HG02885 (cell line): ENCODE results near the gene PDE10A.
A peak's percentile ranks its signal among the peaks of the same experiment; 100 is the strongest.

Source experiments
- ATAC-seq: cut with Tn5 transposase; IDR thresholded peaks from one replicate; pipeline ENCODE4 v1.9.1; 2021; ENCODE audit warnings: mild to moderate bottlenecking; ENCODE audit not compliant: unreplicated experiment, poor library complexity

Gene PDE10A

DNA sequence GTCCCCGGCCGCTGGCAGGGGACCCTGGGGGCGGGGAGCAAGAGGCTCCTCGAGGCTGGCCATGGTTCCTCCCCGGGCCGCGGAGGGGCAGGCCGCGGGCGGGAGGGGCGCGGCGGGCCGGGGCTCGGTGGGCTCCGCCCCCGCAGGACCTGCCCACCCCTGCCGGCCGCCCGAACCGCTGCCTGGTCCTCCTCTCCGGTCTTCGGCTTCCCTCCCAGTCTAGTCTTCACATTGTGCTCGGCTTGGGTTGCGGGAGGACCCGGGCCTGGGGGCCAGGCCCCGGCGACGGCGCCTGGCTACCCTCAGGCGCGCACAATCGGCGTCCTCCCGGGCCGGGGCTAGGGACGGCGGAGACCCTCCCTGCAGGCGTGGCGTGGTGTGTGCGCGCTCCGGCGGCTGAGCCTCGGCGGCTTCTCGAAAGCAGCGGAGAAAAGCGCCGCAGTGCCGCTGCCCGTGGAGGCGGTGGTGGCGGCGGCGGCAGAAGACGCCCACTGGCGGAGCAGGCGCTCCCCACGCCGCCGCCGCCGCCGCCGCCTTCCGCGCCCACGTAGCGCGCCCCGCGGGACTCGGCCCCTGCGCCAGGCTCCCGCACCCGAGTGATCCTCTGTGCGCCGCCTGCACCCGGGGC lies at the start of gene PDE10A:
PDE10A (minus strand) TSS at position 493 of the 628 bp plus-strand sequence; CDS start at position 63, 430 bp downstream.
- no peak for ATAC-seq

DNA sequence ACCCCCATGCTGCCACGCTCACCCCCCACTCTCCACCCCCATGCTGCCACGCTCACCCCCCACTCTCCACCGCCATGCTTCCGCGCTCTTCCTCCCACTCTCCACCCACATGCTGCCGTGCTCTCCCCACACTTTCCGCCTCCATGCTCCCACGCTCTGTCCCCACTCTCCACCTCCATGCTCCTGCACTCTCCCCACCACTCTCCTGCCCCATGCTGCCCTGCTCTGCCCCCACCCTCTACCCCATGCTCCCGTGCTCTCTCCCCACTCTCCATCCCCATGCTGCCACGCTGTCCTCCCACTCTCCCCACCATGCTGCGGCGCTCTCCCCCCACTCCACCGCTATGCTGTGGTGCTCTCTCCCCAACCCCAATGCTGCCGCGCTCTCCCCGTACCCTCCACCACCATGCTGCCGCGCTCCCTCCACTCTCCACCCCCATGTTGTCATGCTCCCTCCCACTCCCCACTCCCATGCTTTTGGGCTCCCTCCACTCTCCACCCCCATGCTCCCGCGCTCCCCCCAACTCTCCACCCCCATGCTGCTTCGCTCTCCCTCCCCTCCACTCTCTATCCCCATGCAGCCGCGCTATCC lies 46.0 kb upstream of the PDE10A start:
- no peak for ATAC-seq

DNA sequence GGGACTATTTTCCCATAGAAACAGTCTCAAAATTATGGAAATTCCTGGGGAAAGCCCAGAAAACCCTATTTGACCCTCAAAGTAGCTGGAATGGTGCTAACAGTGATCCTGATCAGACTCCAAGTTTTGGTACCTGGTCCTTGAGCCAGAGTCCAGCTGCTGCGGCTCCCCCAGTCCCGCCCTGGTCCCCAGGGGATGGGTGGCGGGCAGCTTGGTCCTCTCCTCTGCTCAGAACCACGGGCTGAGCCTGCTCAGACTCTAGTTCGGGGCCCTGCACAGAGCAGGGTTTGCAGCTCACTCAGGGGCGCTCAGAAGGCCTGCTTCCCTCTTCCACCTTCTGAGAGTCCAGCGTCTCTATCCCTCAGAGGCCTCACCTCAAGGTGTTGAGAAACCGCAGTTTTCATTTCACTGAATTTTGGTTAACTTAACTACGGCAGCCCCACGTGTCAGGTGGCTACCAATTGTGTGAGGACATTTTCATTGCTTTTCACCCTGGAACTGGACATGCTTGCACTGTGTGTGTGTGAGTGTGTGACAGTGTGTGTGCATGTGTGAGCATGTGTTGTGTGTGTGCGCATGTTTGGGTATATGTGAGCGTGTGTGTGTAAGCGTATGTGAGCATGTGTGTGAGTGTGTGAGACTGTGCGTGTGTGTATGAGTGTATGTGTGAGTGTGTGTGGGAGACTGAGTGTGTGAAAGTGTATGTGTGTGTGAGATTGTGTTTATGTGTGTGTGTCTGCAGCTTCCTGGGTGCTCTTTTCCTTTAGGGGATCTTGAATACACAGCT lies 44.2 kb upstream of the PDE10A start:
- ATAC-seq: no peak

DNA sequence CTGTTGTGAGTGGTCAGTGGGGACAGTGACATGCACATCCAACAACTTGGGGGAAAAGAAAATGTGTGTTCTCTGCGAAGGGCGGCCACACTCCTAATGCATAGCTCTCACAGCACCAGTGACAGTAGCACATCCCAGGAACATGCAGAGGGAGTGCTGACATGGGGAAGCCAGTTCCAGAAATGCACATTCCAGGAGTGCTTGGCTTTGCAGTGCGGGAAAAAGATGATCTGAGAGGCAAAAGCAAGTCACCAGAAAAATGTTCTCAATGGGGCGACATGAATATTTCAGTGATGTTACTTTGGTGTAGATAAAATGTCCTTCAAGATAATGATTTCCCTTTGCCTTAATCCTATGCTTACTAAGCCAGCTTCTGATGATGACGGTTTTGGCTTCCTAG lies 42.9 kb upstream of the PDE10A start:
- ATAC-seq: no peak

DNA sequence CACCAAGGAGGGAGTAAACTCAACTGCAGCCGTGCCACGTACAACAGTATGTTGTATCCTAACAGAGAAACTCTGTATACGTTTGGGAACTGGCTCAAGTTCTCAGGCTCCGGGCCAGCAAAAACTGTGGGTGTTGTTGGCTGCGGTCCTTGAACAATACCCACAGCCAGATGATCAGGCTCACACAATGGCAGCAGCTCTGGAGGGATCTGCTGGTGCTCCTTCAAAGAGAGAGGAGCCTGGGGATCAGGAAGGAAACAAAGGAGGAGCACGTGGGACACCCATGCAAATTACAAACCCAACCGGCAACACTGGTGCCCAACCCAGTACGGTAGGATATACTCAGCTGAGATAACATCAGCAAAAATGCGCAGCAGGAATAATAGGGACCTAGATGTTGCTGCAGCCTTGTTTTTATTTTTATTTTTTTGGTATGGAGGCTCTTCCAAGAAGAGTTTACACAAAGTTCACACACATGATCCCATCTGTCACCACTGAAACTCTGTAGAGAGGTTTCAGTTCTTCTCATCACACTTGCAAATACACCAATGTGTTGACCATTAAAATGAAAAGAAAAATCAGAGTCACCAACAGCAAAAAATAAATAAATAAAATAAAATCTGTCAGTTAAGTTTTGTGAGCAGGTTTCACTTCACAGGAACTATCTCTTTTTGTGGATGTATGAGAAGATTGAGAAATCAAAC lies 41.2 kb upstream of the PDE10A start:
- ATAC-seq: peak; percentile 43

- ATAC-seq: no peak
Measured at GRCh38 chr6:165702669-165703068, 39.6 kb upstream of the PDE10A start.

GRCh38 chr6:165701564-165702354 lies 38.7 kb upstream of the PDE10A start:
- ATAC-seq: no peak

DNA sequence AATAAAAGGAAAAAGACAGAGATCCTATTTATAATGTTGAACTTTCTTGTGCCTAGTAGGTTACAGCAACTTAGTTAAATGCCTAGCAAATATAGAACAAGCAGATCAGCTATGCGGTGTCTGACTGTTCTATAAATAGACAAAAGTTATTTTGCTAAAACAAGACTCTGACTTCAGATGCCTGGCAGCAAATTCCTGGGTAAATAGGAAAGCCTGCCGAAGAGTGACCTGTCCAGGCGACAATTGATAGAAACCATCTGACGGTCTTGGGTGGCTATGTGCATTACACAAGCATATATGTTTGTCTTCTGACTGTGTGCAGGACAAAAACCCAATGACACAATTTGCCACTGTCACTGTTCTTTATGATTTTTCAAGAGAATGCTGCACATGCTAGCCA lies 38.0 kb upstream of the PDE10A start:
- no peak for ATAC-seq

GRCh38 chr6:165698868-165699267 lies 35.8 kb upstream of the PDE10A start:
- no peak for ATAC-seq

DNA sequence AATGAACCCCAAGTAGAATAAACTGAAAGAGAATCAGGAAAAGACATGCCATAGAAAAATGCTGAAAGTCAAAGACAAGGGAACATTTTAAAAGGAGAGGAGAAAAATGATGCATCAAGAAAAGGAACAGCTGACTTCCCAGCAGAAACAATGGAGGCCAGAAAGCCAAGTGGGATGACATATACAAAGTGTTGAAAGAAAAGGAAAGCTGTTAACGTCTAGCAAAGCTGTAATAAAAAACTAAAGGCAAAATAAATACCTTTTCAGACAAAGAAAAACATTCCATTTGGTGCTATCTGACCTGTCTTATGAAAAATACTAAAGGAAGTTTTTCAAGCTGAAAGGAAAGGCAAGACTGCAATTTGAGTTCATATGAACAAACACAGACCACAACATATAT lies 34.1 kb upstream of the PDE10A start:
- no peak for ATAC-seq

GRCh38 chr6:165695722-165696515 lies 32.9 kb upstream of the PDE10A start:
- ATAC-seq: no peak

DNA sequence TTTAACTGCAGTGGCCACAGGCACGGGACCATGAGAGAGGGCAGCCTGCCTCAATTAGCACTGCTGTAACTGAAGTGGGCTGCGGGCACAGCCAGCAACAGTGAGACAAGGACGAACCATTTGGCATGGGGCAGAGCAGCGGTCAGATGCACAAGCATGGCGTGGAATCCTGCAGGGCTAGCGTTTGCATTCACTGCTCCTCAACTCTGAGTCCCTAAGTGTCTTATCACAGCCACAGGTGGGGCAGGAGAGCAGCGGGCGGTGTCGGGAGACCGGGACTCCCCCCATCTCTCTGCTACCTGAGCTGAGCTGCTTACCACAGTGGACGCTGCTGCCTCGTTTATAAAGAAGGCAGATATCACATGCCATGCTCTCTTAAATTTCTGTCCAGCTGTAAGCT lies 31.3 kb upstream of the PDE10A start:
- no peak for ATAC-seq

DNA sequence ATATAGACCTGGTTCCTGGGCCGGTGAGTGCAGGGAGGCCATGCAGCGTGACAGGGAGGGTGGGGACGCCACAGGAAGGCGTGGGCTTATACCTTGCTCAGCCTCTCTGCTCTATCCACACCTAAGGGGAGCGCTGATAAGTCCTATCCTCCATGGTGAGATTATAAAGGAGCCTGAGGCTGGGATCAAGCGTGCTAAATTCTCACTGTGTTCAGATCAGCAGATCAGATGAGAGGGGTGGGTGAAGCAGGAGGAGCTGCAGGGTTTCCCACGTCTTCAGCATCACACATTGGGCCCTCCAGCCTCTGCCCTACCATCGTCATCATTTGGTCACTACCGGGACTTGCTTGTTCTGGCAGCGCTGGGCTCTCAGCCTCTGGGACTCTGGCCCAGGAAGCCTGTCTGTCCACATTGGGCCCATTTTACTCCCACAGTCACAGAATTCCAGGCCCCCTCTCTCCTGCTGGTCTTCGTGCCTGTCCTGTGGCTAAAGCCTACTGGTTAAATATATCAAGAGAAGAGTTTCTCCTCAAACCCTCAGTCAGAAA lies 29.1 kb upstream of the PDE10A start:
- no peak for ATAC-seq

- no peak for ATAC-seq
Measured at GRCh38 chr6:165689699-165690098, 26.7 kb upstream of the PDE10A start.

GRCh38 chr6:165686596-165687365 lies 23.7 kb upstream of the PDE10A start:
- no peak for ATAC-seq

DNA sequence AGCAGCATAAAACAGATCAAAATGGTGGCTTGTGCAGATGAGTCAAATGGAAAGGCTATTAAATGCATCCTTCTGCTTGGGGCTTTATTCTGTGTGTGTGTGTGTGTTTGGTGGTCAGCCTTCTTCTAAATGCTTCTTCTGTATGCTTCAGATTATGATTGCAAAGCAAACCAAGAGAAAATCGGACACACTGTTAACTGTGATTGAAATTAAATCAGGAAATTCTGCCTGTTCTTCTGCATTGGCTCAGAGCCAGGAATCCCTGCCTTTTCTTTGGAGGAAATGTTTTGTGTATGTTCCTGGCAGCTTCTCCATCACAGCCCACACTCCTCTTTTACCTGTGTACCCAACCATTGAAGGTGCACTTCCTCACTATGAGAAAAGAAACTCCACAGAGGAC lies 22.3 kb upstream of the PDE10A start:
- ATAC-seq: no peak

DNA sequence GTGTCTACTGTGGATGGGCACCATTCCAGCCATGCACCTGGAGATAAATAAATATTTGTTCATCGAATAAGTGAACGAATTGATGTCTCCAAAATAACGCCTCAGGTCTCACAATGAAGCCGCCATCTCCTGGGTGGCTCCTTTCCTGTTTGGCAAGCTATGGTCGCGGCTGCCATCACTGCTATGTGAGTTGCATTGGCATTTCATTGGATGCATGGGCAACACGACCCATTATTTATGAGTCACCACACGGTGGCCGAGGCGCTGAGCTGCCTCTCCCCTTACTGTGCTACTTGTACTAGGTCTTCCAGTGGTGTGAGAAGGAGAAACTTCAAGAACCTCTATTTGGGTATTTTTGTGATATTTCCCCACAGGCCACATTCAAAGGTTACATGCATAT lies 21.3 kb upstream of the PDE10A start:
- ATAC-seq: no peak

- ATAC-seq: no peak
Measured at GRCh38 chr6:165680975-165681374, 17.9 kb upstream of the PDE10A start.
